Immature natural killer cell (primary cell): ENCODE measurements around the gene BEST3. TPM values are rescaled to one million over a fixed set of nuclear protein-coding genes. Genes with fewer than 3 reads are reported as not detected.

Experiments
- DNase-seq, 3 donors: peaks; one replicate each; pipeline ENCODE4 v3.0.0; 2022; ENCODE audit warnings: mixed read lengths in 1 of 3
- H3K27ac Mint-ChIP-seq, 6 donors: one replicate each; pipeline ENCODE4 v1.8.0; 2020; ENCODE audit warnings: mixed read lengths in 6 of 6, mild to moderate bottlenecking in 5 of 6, inconsistent platforms in 4 of 6, moderate library complexity in 3 of 6
- H3K27me3 Mint-ChIP-seq, 3 donors: one replicate each; pipeline ENCODE4 v1.8.0; 2020 to 2021; ENCODE audit warnings: low read depth in 3 of 3, mild to moderate bottlenecking in 3 of 3, mixed read lengths in 3 of 3, moderate library complexity in 3 of 3, inconsistent platforms in 1 of 3
- H3K36me3 Mint-ChIP-seq, 3 donors: one replicate each; pipeline ENCODE4 v1.8.0; 2020; ENCODE audit warnings: mixed read lengths in 3 of 3, inconsistent platforms in 2 of 3, mild to moderate bottlenecking in 2 of 3
- H3K4me1 Mint-ChIP-seq, 2 donors: one replicate each; pipeline ENCODE4 v1.8.0; 2020; ENCODE audit warnings: inconsistent platforms in 2 of 2, mild to moderate bottlenecking in 2 of 2, mixed read lengths in 2 of 2, moderate library complexity in 1 of 2
- H3K4me3 Mint-ChIP-seq, 5 donors: one replicate each; pipeline ENCODE4 v1.8.0; 2020; ENCODE audit warnings: mild to moderate bottlenecking in 5 of 5, mixed read lengths in 5 of 5, inconsistent platforms in 3 of 5, moderate library complexity in 3 of 5
- H3K9me3 Mint-ChIP-seq, 6 donors: one replicate each; pipeline ENCODE4 v1.8.0; 2020; ENCODE audit warnings: mild to moderate bottlenecking in 6 of 6, mixed read lengths in 6 of 6, inconsistent platforms in 4 of 6, moderate library complexity in 3 of 6
- polyA plus RNA-seq, 3 donors: library from polyadenylated mRNA; unstranded; fragments of 300-500 nt; fragmentation: Illumina TruSeq; gene quantifications; one replicate each; pipeline ENCODE4 v1.2.3, GENCODE V29; 2021

BEST3 gene
- polyA plus RNA-seq, result not detected

DNA sequence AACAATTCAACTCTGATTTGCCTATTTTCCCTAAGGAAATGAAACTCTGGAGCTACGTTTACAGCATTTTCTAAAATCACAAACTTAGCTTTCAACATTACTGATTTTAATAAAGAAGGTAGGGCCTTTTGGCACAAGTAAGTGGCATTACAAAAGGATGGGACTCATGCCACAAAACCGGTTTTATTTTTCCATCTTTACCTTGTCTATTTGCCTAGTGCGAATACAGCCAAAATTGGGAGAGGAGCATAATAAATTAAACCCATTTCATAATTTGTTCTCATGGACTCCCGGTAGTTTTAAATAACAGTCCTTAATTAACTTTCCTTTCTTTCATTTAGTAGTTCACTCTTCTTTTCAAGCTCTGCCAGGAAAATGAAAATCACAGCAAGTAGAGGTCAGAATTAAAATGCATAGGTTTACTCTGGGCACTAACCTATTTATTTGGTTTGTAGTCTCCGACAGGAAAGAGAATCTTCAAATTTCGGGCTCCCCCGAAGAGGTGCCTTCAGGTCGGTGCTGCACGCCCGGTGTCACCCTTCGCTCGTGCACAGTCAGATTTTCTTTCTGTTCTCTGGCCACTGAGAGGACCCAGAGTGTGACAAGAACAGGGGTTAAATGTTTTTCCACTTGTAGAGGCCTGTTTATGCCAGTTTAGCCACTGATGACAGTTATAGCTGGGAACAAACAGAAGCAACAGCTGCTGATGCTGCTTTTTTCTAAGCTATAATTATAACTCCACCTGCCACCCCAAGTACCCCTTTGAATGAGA lies at the start of gene BEST3:
TSS of gene BEST3 (minus strand) at position 535 of the 772 bp plus-strand sequence. CDS start 1,505 bp downstream, outside the sequence.
- H3K36me3 Mint-ChIP-seq, result no peaks in the 10 kb centered on the region
- no peak within 1 kb of the TSS for H3K4me3 Mint-ChIP-seq
- H3K27ac Mint-ChIP-seq, result no peak within 1 kb of the TSS
- DNase-seq, result no peak
- no peaks in the 10 kb centered on the region for H3K4me1 Mint-ChIP-seq
- H3K27me3 Mint-ChIP-seq, result peaks cover 3 to 4% (median 3%) of the 10 kb centered on the region in 3 donors
- H3K9me3 Mint-ChIP-seq, result peaks cover 0 to 2% (median 0%) of the 10 kb centered on the region in 6 donors

DNA sequence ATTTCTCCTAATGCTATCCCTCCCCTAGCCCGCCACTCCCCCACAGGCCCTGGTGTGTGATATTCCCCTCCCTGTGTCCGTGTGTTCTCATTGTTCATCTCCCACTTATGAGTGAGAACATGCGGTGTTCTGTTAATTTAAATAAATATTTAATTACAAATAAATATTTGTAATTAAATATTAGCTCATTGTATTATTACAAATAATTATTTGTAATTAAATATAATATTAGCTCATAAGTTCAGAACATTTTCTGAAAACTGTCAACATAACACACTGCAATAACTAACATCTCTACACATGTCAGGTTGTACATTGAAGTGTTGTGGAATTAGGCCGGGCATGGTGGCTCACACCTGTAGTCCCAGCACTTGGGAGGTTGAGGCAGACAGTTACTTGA lies 45.0 kb upstream of the BEST3 start:
- peaks cover 0 to 6% (median 1%) of the 10 kb centered on the region in 3 donors for H3K27me3 Mint-ChIP-seq
- peaks cover 7 to 14% of the 10 kb centered on the region in 2 donors for H3K4me1 Mint-ChIP-seq
- H3K27ac Mint-ChIP-seq, result no peak overlapping the region
- H3K36me3 Mint-ChIP-seq, result no peaks in the 10 kb centered on the region
- DNase-seq, result no peak
- no peaks in the 10 kb centered on the region for H3K9me3 Mint-ChIP-seq
- no peak overlapping the region for H3K4me3 Mint-ChIP-seq

- peak; percentile 44 to 52 (median 50) for DNase-seq
- peak overlapping the region in 5 of 6 donors; percentile 5 to 67 (median 36) for H3K27ac Mint-ChIP-seq
- H3K4me3 Mint-ChIP-seq, result peak overlapping the region; percentile 83 to 89 (median 87)
Measured at GRCh38 chr12:69739287-69740191, 40.4 kb upstream of the BEST3 start.

DNA sequence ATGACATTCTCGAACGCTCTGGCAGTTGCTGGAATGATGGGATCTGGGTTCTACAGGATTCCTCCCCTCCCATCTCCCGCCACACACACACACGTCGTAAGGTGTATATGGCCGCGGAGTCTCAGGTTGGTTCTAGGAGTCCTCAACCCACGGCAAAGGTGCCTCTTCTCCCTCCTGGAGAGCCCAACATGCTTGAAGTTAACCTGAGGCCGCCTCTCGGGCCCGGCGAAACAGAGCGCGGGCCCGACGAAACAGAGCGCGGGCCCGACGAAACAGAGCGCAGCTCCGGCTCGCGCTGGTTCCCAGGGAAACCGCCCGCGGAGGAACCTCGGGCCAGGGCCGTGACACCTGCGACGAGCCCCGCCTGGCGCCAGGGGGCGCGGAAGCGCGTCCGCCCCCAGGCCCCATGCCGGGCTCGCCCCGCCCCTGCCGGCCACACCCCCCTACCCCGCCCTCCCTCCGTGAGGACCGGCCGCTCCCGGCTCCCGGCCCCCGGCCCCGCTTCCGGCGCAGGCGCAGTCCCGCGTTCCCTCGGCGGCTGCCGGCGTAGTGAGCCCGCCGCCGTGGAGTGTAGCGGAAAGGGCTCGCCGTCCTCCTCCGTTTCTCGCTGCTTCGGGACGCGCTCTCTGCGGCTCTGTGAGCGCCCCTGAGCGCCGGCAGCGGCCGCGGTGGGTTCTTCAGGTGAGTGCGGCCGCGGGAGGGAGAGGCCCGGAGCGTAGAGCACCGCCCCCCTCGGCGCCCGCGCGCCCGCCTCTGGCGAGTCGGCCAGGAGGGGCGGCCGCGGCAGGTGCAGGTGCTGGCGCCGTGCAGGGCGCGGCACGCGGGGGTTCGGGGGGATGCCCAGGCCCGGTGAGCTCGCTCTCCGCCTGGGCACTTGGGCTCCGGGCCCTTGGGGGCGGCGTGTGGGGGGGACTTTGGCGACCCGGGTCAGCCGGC lies 39.5 kb upstream of the BEST3 start, which contains the start of gene RAB3IP:
TSS of gene RAB3IP (plus strand) at position 510 of the 936 bp plus-strand sequence. CDS start 16,549 bp downstream, outside the sequence.
- no peaks in the 10 kb centered on the region for H3K9me3 Mint-ChIP-seq
- peak within 1 kb of the TSS; percentile 84 to 89 (median 87) for H3K4me3 Mint-ChIP-seq
- peak within 1 kb of the TSS in 5 of 6 donors; percentile 5 to 67 (median 37) for H3K27ac Mint-ChIP-seq
- H3K27me3 Mint-ChIP-seq, result peaks cover 1 to 11% (median 2%) of the 10 kb centered on the region in 3 donors
- H3K36me3 Mint-ChIP-seq, result no peaks in the 10 kb centered on the region
- peaks cover 11 to 19% of the 10 kb centered on the region in 2 donors for H3K4me1 Mint-ChIP-seq
- DNase-seq, result peak; percentile 78 to 80 (median 80)

More at GRCh38 chr12:69739287-69740191, 40.4 kb upstream of the BEST3 start:
- H3K9me3 Mint-ChIP-seq, result no peaks in the 10 kb centered on the region
- peaks cover 1 to 11% (median 2%) of the 10 kb centered on the region in 3 donors for H3K27me3 Mint-ChIP-seq
- H3K4me1 Mint-ChIP-seq, result peaks cover 11 to 19% of the 10 kb centered on the region in 2 donors
- no peaks in the 10 kb centered on the region for H3K36me3 Mint-ChIP-seq

DNA sequence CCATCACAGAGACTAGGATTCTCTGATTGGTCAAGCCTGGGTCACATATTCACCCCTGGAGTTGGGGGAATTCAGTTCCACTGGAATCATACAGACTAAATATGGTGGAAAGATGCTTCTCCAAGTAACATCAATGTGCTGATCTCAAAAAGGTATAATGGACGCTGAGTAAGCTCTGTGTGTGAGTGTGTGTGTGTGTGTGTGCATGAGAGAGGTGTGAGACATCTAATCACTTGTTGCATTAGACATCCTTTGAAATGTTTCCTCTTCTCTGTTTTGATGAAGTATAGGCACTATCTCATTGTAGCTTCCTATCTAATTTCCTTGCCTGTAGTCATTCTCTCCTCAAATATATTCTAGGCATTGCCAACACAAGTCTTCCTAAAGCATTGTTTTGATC lies 34.5 kb upstream of the BEST3 start:
- no peak for DNase-seq
- H3K4me1 Mint-ChIP-seq, result peaks cover 4 to 5% of the 10 kb centered on the region in 2 donors
- no peak overlapping the region for H3K4me3 Mint-ChIP-seq
- H3K36me3 Mint-ChIP-seq, result no peaks in the 10 kb centered on the region
- no peaks in the 10 kb centered on the region for H3K9me3 Mint-ChIP-seq
- H3K27me3 Mint-ChIP-seq, result peaks cover 0 to 10% (median 2%) of the 10 kb centered on the region in 3 donors
- H3K27ac Mint-ChIP-seq, result no peak overlapping the region

DNA sequence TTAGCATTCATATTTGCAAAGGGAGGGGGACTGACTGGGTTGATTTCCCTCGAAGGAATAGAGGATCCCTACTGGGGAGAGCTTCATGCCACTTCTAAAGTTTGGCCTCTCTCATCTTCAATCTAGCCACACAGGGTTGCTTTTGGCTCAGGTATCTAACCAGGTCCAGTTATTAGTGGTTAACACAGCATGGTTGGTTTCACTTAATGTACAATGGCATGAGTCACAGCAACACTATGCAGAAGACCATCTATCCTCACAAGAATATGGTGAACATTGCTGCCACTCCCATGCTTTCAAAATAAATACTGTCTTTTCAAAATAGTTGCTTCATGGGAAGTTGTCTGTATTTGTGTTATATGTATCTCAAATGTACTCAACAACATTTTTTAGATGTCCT lies 33.0 kb upstream of the BEST3 start:
- Mint-ChIP-seq H3K27me3 (peaks cover 0 to 5% (median 0%) of the 10 kb centered on the region in 3 donors), H3K27ac (no peak overlapping the region), H3K4me3 (no peak overlapping the region), H3K4me1 (no peaks in the 10 kb centered on the region), H3K36me3 (no peaks in the 10 kb centered on the region), H3K9me3 (no peaks in the 10 kb centered on the region)
- no peak for DNase-seq

- Mint-ChIP-seq H3K27ac (no peak overlapping the region), H3K27me3 (peaks cover 3 to 10% (median 4%) of the 10 kb centered on the region in 3 donors), H3K36me3 (no peaks in the 10 kb centered on the region), H3K9me3 (no peaks in the 10 kb centered on the region), H3K4me3 (no peak overlapping the region), H3K4me1 (no peaks in the 10 kb centered on the region)
- no peak for DNase-seq
Measured at GRCh38 chr12:69726922-69727321, 27.8 kb upstream of the BEST3 start.

DNA sequence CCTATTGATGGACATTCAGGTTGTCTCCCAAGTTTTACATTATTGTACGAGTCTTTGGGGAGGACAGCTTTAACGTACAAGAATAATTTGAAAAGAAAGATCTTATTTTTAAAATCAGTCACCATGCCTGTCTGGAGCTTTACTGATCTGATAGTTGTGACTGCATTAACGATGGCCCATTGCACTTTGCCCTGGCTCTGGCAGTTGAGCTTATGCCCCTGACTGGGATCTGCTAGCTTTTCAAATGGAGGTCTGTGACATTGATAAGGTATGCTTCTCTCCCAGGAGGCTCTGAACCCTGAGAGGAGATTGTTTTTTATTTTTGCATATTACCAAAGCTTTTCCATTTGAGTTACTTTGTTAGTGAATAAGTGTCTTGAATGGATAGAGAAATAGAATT lies 21.6 kb upstream of the BEST3 start:
- Mint-ChIP-seq H3K4me1 (no peaks in the 10 kb centered on the region), H3K9me3 (no peaks in the 10 kb centered on the region), H3K27me3 (peaks cover 6 to 15% (median 7%) of the 10 kb centered on the region in 3 donors), H3K36me3 (no peaks in the 10 kb centered on the region), H3K4me3 (no peak overlapping the region), H3K27ac (no peak overlapping the region)
- DNase-seq, result no peak

- no peaks in the 10 kb centered on the region for H3K4me1 Mint-ChIP-seq
- H3K27ac Mint-ChIP-seq, result no peak overlapping the region
- H3K36me3 Mint-ChIP-seq, result no peaks in the 10 kb centered on the region
- H3K4me3 Mint-ChIP-seq, result no peak overlapping the region
- peaks cover 4 to 17% (median 7%) of the 10 kb centered on the region in 3 donors for H3K27me3 Mint-ChIP-seq
- no peaks in the 10 kb centered on the region for H3K9me3 Mint-ChIP-seq
- no peak for DNase-seq
Measured at GRCh38 chr12:69719336-69720316, 20.5 kb upstream of the BEST3 start.

GRCh38 chr12:69714542-69714941 lies 15.4 kb upstream of the BEST3 start:
- DNase-seq, result no peak
- no peaks in the 10 kb centered on the region for H3K4me1 Mint-ChIP-seq
- H3K27me3 Mint-ChIP-seq, result peaks cover 0 to 10% (median 3%) of the 10 kb centered on the region in 3 donors
- no peak overlapping the region for H3K4me3 Mint-ChIP-seq
- no peaks in the 10 kb centered on the region for H3K9me3 Mint-ChIP-seq
- H3K27ac Mint-ChIP-seq, result no peak overlapping the region
- H3K36me3 Mint-ChIP-seq, result no peaks in the 10 kb centered on the region

DNA sequence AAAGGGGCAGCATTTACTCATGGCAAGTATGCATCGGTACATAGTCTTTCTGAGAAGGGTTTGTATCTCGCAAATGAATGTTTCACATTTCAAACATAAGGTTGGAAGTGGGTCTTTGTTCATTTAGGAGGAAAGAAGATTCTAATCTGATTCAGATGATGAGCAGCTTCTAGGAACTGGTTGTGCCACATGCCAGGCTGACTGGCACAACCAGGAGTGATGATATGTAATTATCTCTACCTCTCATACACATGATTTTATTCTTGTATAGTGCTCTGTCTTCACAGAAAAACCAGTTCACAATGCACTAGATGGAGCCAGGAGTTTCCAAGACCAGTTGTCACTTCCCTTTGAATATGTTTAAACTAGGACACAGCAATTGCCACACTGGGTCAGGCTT lies 13.7 kb upstream of the BEST3 start:
- no peaks in the 10 kb centered on the region for H3K4me1 Mint-ChIP-seq
- no peaks in the 10 kb centered on the region for H3K9me3 Mint-ChIP-seq
- no peaks in the 10 kb centered on the region for H3K36me3 Mint-ChIP-seq

GRCh38 chr12:69708649-69709048 lies 9.5 kb upstream of the BEST3 start:
- Mint-ChIP-seq H3K27me3 (peaks cover 3 to 6% (median 4%) of the 10 kb centered on the region in 3 donors), H3K9me3 (peaks cover 0 to 1% (median 0%) of the 10 kb centered on the region in 6 donors), H3K36me3 (no peaks in the 10 kb centered on the region), H3K27ac (no peak overlapping the region), H3K4me1 (no peaks in the 10 kb centered on the region), H3K4me3 (no peak overlapping the region)
- no peak for DNase-seq

More for the DNA sequence above, 13.7 kb upstream of the BEST3 start:
- Mint-ChIP-seq H3K4me3 (no peak overlapping the region), H3K27me3 (peaks cover 0 to 11% (median 3%) of the 10 kb centered on the region in 3 donors), H3K27ac (no peak overlapping the region)
- DNase-seq, result no peak
